ENCODE measurements around the gene IGSF9. TPM values are rescaled to one million over a fixed set of nuclear protein-coding genes. Genes with fewer than 3 reads are reported as not detected.

The IGSF9 gene
- total and polyA plus RNA-seq, 2 of the 13 experiments (the other 11 are each of a cell fraction or from before 2014, with no cell fraction given): 0.03 TPM; not detected in 1

DNA sequence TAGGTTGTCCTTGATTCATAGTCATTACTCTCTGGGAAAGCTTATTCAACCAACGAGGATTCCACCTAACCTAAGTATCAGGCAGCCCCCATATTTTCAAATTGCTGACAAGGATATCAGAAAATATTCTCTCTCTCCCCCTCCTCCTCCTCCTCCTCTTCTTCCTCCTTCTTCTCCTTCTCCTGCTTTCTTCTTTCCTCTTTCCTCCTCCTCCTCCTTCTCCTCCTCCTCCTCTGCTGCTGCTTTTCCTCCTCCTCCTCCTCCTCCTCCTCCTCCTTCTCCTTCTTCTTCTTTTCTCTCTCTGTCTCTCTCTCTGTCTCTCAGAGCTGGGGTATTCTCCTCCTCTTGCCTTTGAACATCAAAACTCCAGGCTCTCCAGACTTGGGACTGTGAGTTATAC lies 2.5 kb upstream of the IGSF9 start:
- intact Hi-C loops (cut with micrococcal nuclease; ENCODE audit: unreplicated experiment): no loop called here

More for the DNA sequence above, 2.5 kb upstream of the IGSF9 start:
- Histone ChIP-seq H2AFZ (ENCODE audit: low read length) (no peak overlapping the region), H3K9me3 (ENCODE audit: low read length) (no peaks in the 10 kb centered on the region), H4K20me1 (ENCODE audit: insufficient read depth, low read length) (no peaks in the 10 kb centered on the region), H3K4me1 (ENCODE audit: insufficient read depth, low read length) (peaks cover 11% of the 10 kb centered on the region), H3K4me2 (ENCODE audit: low read depth, low read length) (no peak overlapping the region), H3K36me3 (replicated peaks in 1 of 2; ENCODE audit: control insufficient read depth in 1 of 2, insufficient read depth in 2 of 2, low read length in 2 of 2) (no peaks in the 10 kb centered on the region), H3K9ac (ENCODE audit: insufficient read depth, low read depth, low read length) (no peak overlapping the region), H3K79me2 (ENCODE audit: insufficient read depth, low read length) (no peaks in the 10 kb centered on the region), H3K27me3 (ENCODE audit: control insufficient read depth in 1 of 2, insufficient read depth in 2 of 2, low read length in 2 of 2) (peaks cover 5 to 50% of the 10 kb centered on the region in 2 experiments; a peak in 4 of 5 replicates), H3K27ac (ENCODE audit: extremely low read length, insufficient read depth, low read length) (no peak overlapping the region), H3K4me3 (replicated peaks in 1 of 3; ENCODE audit: insufficient read depth in 1 of 3, low read depth in 2 of 3, low read length in 3 of 3) (no peak overlapping the region)
- POLR2A ChIA-PET: no interaction called here
- TF ChIP-seq NCOA2 (CRISPR knock-in tag; IDR thresholded peaks at IDR 0.05) (no peak), MIER3 (CRISPR knock-in tag; IDR thresholded peaks at IDR 0.05; ENCODE audit: borderline replicate concordance) (no peak), RFXANK (CRISPR knock-in tag; IDR thresholded peaks at IDR 0.05) (no peak), ZNF124 (CRISPR knock-in tag; IDR thresholded peaks at IDR 0.05) (no peak), TOE1 (CRISPR knock-in tag; IDR thresholded peaks at IDR 0.05) (no peak)
- TF ChIP-seq, protein P1, sequence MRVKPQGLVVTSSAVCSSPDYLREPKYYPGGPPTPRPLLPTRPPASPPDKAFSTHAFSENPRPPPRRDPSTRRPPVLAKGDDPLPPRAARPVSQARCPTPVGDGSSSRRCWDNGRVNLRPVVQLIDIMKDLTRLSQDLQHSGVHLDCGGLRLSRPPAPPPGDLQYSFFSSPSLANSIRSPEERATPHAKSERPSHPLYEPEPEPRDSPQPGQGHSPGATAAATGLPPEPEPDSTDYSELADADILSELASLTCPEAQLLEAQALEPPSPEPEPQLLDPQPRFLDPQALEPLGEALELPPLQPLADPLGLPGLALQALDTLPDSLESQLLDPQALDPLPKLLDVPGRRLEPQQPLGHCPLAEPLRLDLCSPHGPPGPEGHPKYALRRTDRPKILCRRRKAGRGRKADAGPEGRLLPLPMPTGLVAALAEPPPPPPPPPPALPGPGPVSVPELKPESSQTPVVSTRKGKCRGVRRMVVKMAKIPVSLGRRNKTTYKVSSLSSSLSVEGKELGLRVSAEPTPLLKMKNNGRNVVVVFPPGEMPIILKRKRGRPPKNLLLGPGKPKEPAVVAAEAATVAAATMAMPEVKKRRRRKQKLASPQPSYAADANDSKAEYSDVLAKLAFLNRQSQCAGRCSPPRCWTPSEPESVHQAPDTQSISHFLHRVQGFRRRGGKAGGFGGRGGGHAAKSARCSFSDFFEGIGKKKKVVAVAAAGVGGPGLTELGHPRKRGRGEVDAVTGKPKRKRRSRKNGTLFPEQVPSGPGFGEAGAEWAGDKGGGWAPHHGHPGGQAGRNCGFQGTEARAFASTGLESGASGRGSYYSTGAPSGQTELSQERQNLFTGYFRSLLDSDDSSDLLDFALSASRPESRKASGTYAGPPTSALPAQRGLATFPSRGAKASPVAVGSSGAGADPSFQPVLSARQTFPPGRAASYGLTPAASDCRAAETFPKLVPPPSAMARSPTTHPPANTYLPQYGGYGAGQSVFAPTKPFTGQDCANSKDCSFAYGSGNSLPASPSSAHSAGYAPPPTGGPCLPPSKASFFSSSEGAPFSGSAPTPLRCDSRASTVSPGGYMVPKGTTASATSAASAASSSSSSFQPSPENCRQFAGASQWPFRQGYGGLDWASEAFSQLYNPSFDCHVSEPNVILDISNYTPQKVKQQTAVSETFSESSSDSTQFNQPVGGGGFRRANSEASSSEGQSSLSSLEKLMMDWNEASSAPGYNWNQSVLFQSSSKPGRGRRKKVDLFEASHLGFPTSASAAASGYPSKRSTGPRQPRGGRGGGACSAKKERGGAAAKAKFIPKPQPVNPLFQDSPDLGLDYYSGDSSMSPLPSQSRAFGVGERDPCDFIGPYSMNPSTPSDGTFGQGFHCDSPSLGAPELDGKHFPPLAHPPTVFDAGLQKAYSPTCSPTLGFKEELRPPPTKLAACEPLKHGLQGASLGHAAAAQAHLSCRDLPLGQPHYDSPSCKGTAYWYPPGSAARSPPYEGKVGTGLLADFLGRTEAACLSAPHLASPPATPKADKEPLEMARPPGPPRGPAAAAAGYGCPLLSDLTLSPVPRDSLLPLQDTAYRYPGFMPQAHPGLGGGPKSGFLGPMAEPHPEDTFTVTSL (CRISPR knock-in tag; IDR thresholded peaks at IDR 0.05; ENCODE audit: borderline replicate concordance): no peak
- DNase-seq (ENCODE audit: low spot score): no peak
- no peak for FAIRE-seq
- WGBS (ENCODE audit: low lambda C conversion rate): 0% methylated on average over 1 of the region's 1 CpG
- ATAC-seq: no peak
- BruUV-seq (replicated peaks): no TSS peak
- in situ Hi-C loops (cut with HindIII; ENCODE audit: extremely low pct_ligation_motif_present, low pct_unique_long_range_greater_than_20kb): no loop called here
- CTCF ChIA-PET (ENCODE audit: low intra/inter-chr PET ratio, low total read pairs): no interaction called here
